Esophagus muscularis mucosa (tissue), 4 donors: Measurements from ENCODE around the gene NPLOC4. TPM values are rescaled to one million over a fixed set of nuclear protein-coding genes. Genes with fewer than 3 reads are reported as not detected.

Experiments used
- DNase-seq: peaks from one replicate; pipeline ENCODE4 v3.0.0-alpha.2; 2017; ENCODE audit errors: extremely low spot score
- H3K27ac ChIP-seq, 4 donors: fragments of 200-600 bp; sonication (generic); replicated peaks in 1 of 4; 1 replicate in 3 of 4; 2 replicates in 1 of 4; pipeline ENCODE4 v1.5.1; 2016 to 2019; ENCODE audit warnings: mild to moderate bottlenecking in 1 of 4
- H3K27me3 ChIP-seq, 4 donors: fragments of 200-600 bp; sonication (generic); one replicate each; pipeline versions ENCODE4 v1.5.1 to v1.6.0; 2016 to 2019
- H3K36me3 ChIP-seq, 4 donors: fragments of 200-600 bp; sonication (generic); one replicate each; pipeline ENCODE4 v1.5.1; 2016 to 2019
- H3K4me1 ChIP-seq, 4 donors: fragments of 200-600 bp; sonication (generic); one replicate each; pipeline ENCODE4 v1.5.1; 2016 to 2019
- H3K4me3 ChIP-seq, 4 donors: fragments of 200-600 bp; sonication (generic); 1 replicate in 2 of 4; 2 replicates in 2 of 4; pipeline ENCODE4 v1.5.1; 2016 to 2019; ENCODE audit warnings: mild to moderate bottlenecking in 4 of 4, moderate library complexity in 1 of 4
- H3K9me3 ChIP-seq, 4 donors: fragments of 200-600 bp; sonication (generic); 1 replicate in 3 of 4; 2 replicates in 1 of 4; pipeline ENCODE4 v1.5.1; 2016 to 2019
- EP300 ChIP-seq: sonication (generic); formaldehyde crosslinking; IDR thresholded peaks from one replicate; pipeline ENCODE4 v1.6.1; 2017; ENCODE audit warnings: antibody characterized with exemption
- POLR2A ChIP-seq: fragments of 450-650 bp; IDR thresholded peaks from one replicate; pipeline ENCODE4 v1.6.1; 2017; ENCODE audit warnings: antibody characterized with exemption, moderate library complexity, mild to moderate bottlenecking, low read depth
- POLR2AphosphoS5 ChIP-seq, 2 donors: sonication (generic); formaldehyde crosslinking; IDR thresholded peaks; one replicate each; pipeline ENCODE4 v1.6.1; 2017; ENCODE audit warnings: antibody characterized with exemption in 2 of 2
- WGBS: methylation state at CpG from one replicate; pipeline ENCODE4 v1.1.5; 2018; 5-methylcytosine and 5-hydroxymethylcytosine counted together
- intact Hi-C: fragments of 100-400 bp; cut with DNase I; formaldehyde crosslinking; loops from one replicate; pipeline ENCODE4 v1.15.1; 2023
- total RNA-seq, 4 donors: library from RNA; depleted of rRNA; stranded (reverse); fragments of >200 nt; gene quantifications; one replicate each; pipeline versions ENCODE4 v1.1.0 to v1.2.1, GENCODE V29; 2016
- TF ChIP-seq, protein P1 (sequence below), 3 experiments: fragments of 200-600 bp in 2 of 3; fragments of 450-650 bp in 1 of 3; sonication (generic) in 2 of 3; IDR thresholded peaks; one replicate each; pipeline ENCODE4 v1.5.1; 2017 to 2019; ENCODE audit warnings: antibody characterized with exemption in 3 of 3, mild to moderate bottlenecking in 2 of 3, moderate library complexity in 1 of 3

NPLOC4 gene
- total RNA-seq, 4 donors from 2014 or later: 58.1 to 86.6 (median 65.7) TPM

DNA sequence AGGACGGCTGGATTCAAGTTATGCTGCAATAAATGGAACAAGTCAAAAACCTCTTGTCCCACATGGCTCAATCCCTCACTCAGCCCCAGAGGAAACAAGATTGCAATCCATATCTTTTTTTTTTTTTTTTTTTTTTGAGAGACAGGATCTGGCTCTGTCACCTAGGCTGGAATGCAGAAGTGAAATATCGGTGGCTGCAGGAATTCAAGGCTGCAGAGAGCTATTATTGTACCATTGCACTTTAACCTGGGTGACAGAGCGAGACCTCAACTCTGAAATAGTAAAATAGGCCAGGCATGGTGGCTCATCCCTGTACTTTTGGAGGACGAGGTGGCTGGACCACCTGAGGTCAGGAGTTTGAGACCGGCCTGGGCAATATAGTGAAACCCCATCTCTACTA lies 22.1 kb upstream of the NPLOC4 start:
- 84% methylated on average over 5 of the region's 5 CpGs for WGBS

DNA sequence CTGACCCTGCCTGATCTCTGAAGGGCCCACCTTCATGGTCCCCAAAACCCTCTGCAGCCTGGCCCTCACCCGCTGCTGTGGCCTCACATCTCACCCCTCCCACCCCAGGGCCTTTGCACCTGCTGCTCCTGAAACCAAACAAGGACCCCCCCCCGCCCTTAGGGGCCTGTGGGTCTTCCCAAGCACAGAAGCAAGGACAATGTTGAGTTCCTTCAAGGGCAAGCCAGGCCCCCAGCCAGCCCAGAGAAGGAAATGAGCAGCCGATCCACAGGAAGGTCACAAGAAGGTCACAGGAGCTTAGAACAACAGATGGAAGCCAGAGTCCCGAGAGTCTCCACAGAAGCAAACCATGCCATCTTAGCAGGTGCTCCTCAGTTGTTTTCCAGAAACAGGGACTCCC lies 19.9 kb upstream of the NPLOC4 start:
- Histone ChIP-seq H3K4me1 (no peaks in the 10 kb centered on the region), H3K27me3 (peaks cover 0 to 40% (median 3%) of the 10 kb centered on the region in 4 donors), H3K9me3 (no peaks in the 10 kb centered on the region), H3K4me3 (no peak overlapping the region), H3K36me3 (no peaks in the 10 kb centered on the region), H3K27ac (no peak overlapping the region)
- no peak for DNase-seq
- TF ChIP-seq, protein P1, sequence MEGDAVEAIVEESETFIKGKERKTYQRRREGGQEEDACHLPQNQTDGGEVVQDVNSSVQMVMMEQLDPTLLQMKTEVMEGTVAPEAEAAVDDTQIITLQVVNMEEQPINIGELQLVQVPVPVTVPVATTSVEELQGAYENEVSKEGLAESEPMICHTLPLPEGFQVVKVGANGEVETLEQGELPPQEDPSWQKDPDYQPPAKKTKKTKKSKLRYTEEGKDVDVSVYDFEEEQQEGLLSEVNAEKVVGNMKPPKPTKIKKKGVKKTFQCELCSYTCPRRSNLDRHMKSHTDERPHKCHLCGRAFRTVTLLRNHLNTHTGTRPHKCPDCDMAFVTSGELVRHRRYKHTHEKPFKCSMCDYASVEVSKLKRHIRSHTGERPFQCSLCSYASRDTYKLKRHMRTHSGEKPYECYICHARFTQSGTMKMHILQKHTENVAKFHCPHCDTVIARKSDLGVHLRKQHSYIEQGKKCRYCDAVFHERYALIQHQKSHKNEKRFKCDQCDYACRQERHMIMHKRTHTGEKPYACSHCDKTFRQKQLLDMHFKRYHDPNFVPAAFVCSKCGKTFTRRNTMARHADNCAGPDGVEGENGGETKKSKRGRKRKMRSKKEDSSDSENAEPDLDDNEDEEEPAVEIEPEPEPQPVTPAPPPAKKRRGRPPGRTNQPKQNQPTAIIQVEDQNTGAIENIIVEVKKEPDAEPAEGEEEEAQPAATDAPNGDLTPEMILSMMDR (IDR thresholded peaks at IDR 0.05): no peak
- TF ChIP-seq POLR2A: no peak
- TF ChIP-seq POLR2AphosphoS5 (IDR thresholded peaks at IDR 0.05): no peak
- TF ChIP-seq EP300: no peak
- intact Hi-C loops: no loop called here
- 45% methylated on average over 4 of the region's 4 CpGs for WGBS

More for the DNA sequence above, 22.1 kb upstream of the NPLOC4 start:
- no peaks in the 10 kb centered on the region for H3K9me3 ChIP-seq
- intact Hi-C loops: no loop called here
- H3K4me3 ChIP-seq: no peak overlapping the region
- peaks cover 0 to 18% (median 0%) of the 10 kb centered on the region in 4 donors for H3K27me3 ChIP-seq
- H3K27ac ChIP-seq: no peak overlapping the region
- H3K4me1 ChIP-seq: no peaks in the 10 kb centered on the region
- no peak for DNase-seq
- H3K36me3 ChIP-seq: peaks cover 0 to 3% (median under 1%) of the 10 kb centered on the region in 4 donors
- no peak for TF ChIP-seq POLR2A
- TF ChIP-seq EP300: no peak
- no peak for TF ChIP-seq POLR2AphosphoS5 (IDR thresholded peaks at IDR 0.05)
- TF ChIP-seq, protein P1 (IDR thresholded peaks at IDR 0.05): no peak

DNA sequence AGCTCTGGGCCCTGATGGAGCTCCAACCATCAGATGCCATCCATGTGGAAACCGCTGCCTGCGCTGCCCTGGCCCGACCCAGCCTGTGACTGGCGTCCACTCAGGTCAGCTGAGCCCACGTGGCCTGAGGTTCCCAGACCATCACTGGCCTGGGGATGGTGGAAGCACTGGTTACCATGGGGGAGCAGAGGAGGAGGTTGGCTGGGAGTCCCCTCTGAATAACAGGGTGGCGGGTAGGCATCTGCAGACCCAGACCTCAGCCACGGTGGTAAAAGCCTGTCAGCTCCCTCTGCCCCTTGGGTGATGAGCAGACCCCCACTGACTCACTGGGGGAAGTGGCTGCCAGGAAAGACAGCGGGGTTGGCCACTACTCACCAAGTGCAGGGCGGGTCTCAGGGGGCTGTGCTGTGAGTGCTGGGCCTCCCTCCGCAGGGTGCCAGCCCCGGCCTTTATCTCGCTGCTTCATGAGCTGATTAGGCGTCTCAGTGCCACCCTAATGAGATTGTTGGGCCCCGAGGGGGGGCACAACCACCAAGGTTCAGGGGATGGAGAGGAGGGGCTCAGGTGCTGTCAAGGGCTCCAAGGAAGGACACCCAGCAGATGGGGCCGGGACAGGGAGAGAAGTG lies 19.3 kb upstream of the NPLOC4 start, which contains the start of gene PDE6G:
TSS of gene PDE6G (minus strand) at position 425 of the 626 bp plus-strand sequence. CDS start 3,237 bp downstream, outside the sequence.
- no peaks in the 10 kb centered on the region for H3K4me1 ChIP-seq
- intact Hi-C loops: no loop called here
- no peaks in the 10 kb centered on the region for H3K36me3 ChIP-seq
- no peaks in the 10 kb centered on the region for H3K9me3 ChIP-seq
- peaks cover 0 to 46% (median 3%) of the 10 kb centered on the region in 4 donors for H3K27me3 ChIP-seq
- TF ChIP-seq, protein P1 (IDR thresholded peaks at IDR 0.05): no peak
- TF ChIP-seq POLR2A (no peak), POLR2AphosphoS5 (IDR thresholded peaks at IDR 0.05) (no peak), EP300 (no peak)
- H3K27ac ChIP-seq: no peak within 1 kb of the TSS
- H3K4me3 ChIP-seq: no peak within 1 kb of the TSS
- 84% methylated on average over 10 of the region's 15 CpGs for WGBS
- no peak for DNase-seq

DNA sequence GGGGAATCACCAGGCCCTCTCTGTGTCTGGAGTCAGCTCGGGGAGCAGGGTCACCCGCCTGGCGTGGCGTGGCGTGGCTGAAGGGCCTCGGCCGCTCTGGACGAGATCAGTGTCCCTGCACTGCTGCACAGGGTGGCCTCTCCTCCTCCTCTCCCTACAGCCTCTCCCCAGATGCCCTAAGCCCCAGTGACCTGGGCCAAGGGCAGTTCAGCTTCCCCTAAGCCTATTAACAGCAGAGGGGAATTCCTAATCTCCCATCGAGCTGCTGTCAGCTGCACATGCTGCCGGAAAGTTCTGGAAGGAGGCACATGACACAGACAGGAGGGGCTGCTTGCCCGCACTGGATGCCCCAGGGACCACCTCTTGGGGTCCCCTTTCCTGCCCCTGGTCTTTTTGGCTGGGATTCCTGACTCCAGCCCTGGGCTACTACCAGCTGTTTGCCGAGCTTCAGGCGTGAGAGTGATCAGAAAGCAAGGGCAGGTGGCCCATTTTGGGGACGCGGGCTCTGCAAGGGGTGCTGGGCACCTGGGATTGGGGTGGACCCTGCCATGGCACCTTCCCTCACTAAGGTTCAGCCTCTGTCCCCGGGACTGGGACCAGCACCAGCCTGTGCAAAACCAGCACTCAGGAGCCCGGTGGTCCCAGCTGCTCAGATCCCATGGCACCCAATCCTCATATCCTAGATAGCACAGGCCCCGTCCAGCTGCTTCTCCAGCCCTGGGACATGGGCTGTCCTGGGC lies 18.6 kb upstream of the NPLOC4 start:
- H3K4me1 ChIP-seq: no peaks in the 10 kb centered on the region
- 60% methylated on average over 1 of the region's 18 CpGs for WGBS
- H3K36me3 ChIP-seq: no peaks in the 10 kb centered on the region
- DNase-seq: no peak
- H3K4me3 ChIP-seq: no peak overlapping the region
- peaks cover 0 to 53% (median 6%) of the 10 kb centered on the region in 4 donors for H3K27me3 ChIP-seq
- TF ChIP-seq, protein P1 (IDR thresholded peaks at IDR 0.05): no peak
- TF ChIP-seq POLR2AphosphoS5 (IDR thresholded peaks at IDR 0.05) (no peak), POLR2A (no peak), EP300 (no peak)
- H3K27ac ChIP-seq: no peak overlapping the region
- intact Hi-C loops: no loop called here
- no peaks in the 10 kb centered on the region for H3K9me3 ChIP-seq
